ENCODE results near the gene CENPL.
"Not testable (repeated sequence)": the region's sequence is repeated elsewhere in the genome, so short reads cannot be mapped to it uniquely, and the experiment has no call there.

GRCh38 chr1:173862146-173862768 lies 37.6 kb upstream of the CENPL start:
- not testable (repeated sequence) for TF ChIP-seq CTCF (IDR thresholded peaks at IDR 0.05; ENCODE audit: low read depth, low read length, poor library complexity, severe bottlenecking); EZH2phosphoT487 (IDR thresholded peaks at IDR 0.05; ENCODE audit: borderline replicate concordance, low read length)

Measured in DOHH2 (cell line).